GM23338 (cell line): ENCODE results near the gene ZNF562. TPM values are rescaled to one million over a fixed set of nuclear protein-coding genes. Genes with fewer than 3 reads are reported as not detected.

ENCODE experiments used
- ATAC-seq: fragments of 200-7000 bp; cut with Tn5 transposase; 3 replicates; pipeline ENCODE4 v1.9.1; 2020
- DNase-seq: peaks from one replicate; pipeline ENCODE4 v3.0.0-alpha.2; 2015; ENCODE audit warnings: low spot score
- H2AFZ ChIP-seq: fragments of 200-600 bp; sonication (generic); 2 replicates; pipeline ENCODE4 v1.8.0; 2016; ENCODE audit warnings: antibody characterized with exemption, mild to moderate bottlenecking, moderate library complexity
- H3F3A ChIP-seq: fragments of 200-600 bp; sonication (generic); replicated peaks from 2 replicates; pipeline ENCODE4 v1.8.0; 2017; ENCODE audit warnings: antibody characterized with exemption, mixed run types, low read depth
- H3K27ac ChIP-seq: fragments of 200-600 bp; sonication (generic); 2 replicates; pipeline ENCODE4 v1.6.1; 2016; ENCODE audit warnings: low read depth
- H3K27me3 ChIP-seq: fragments of 200-600 bp; sonication (generic); 2 replicates; pipeline ENCODE4 v1.8.0; 2016; ENCODE audit warnings: mild to moderate bottlenecking, mixed run types, moderate library complexity; ENCODE audit not compliant: insufficient read depth
- H3K36me3 ChIP-seq: fragments of 200-600 bp; sonication (generic); 2 replicates; pipeline ENCODE4 v1.8.0; 2016; ENCODE audit warnings: mild to moderate bottlenecking; ENCODE audit not compliant: insufficient read depth
- H3K4me1 ChIP-seq: fragments of 200-600 bp; sonication (generic); 2 replicates; pipeline ENCODE4 v1.8.0; 2016; ENCODE audit warnings: mild to moderate bottlenecking, moderate library complexity; ENCODE audit not compliant: insufficient read depth
- H3K4me2 ChIP-seq: fragments of 200-600 bp; sonication (generic); 2 replicates; pipeline ENCODE4 v1.7.1; 2017; ENCODE audit warnings: mixed run types
- H3K4me3 ChIP-seq: fragments of 200-600 bp; sonication (generic); 2 replicates; pipeline ENCODE4 v1.6.1; 2016; ENCODE audit warnings: mixed run types
- H3K79me2 ChIP-seq: fragments of 200-600 bp; sonication (generic); replicated peaks from 2 replicates; pipeline ENCODE4 v1.8.0; 2017; ENCODE audit warnings: mild to moderate bottlenecking; ENCODE audit not compliant: insufficient read depth
- H3K9me2 ChIP-seq: fragments of 200-600 bp; sonication (generic); 2 replicates; pipeline ENCODE4 v1.8.0; 2017; ENCODE audit not compliant: insufficient read depth
- H4K20me1 ChIP-seq: fragments of 200-600 bp; sonication (generic); replicated peaks from 2 replicates; pipeline ENCODE4 v1.8.0; 2017; ENCODE audit warnings: mild to moderate bottlenecking; ENCODE audit not compliant: insufficient read depth
- H3K27ac Mint-ChIP-seq: 2 replicates; pipeline ENCODE4 v1.8.0; 2020; ENCODE audit warnings: inconsistent platforms, mild to moderate bottlenecking, moderate library complexity, mixed read lengths
- H3K27me3 Mint-ChIP-seq: 3 replicates; pipeline ENCODE4 v1.8.0; 2022; ENCODE audit warnings: low read depth, mild to moderate bottlenecking, moderate library complexity, mixed read lengths, inconsistent platforms; ENCODE audit not compliant: insufficient read depth, poor library complexity
- H3K36me3 Mint-ChIP-seq: 3 replicates; pipeline ENCODE4 v1.8.0; 2021; ENCODE audit warnings: low read depth, mild to moderate bottlenecking, inconsistent platforms, moderate library complexity, mixed read lengths
- H3K4me1 Mint-ChIP-seq: 3 replicates; pipeline ENCODE4 v1.8.0; 2020; ENCODE audit warnings: mild to moderate bottlenecking, inconsistent platforms, mixed read lengths
- H3K4me3 Mint-ChIP-seq: 3 replicates; pipeline ENCODE4 v1.8.0; 2021; ENCODE audit warnings: moderate library complexity, mild to moderate bottlenecking, inconsistent platforms, mixed read lengths
- H3K9me3 Mint-ChIP-seq: 3 replicates; pipeline ENCODE4 v1.8.0; 2020; ENCODE audit warnings: moderate library complexity, mild to moderate bottlenecking, inconsistent platforms, mixed read lengths
- EZH2 ChIP-seq: fragments of 200-600 bp; sonication (generic); IDR thresholded peaks from one replicate; pipeline ENCODE4 v1.8.0; 2017; ENCODE audit warnings: antibody characterized with exemption, mild to moderate bottlenecking, low read depth; ENCODE audit not compliant: unreplicated experiment
- EZH2phosphoT487 ChIP-seq: fragments of 200-600 bp; sonication (generic); IDR thresholded peaks from one replicate; pipeline ENCODE4 v1.8.1; 2018; ENCODE audit warnings: antibody characterized with exemption; ENCODE audit not compliant: unreplicated experiment
- JUNB ChIP-seq: IDR thresholded peaks from one replicate; pipeline ENCODE4 v1.6.1; 2016; ENCODE audit warnings: antibody characterized with exemption; ENCODE audit not compliant: unreplicated experiment
- STAT1 ChIP-seq: IDR thresholded peaks from one replicate; pipeline ENCODE4 v1.6.1; 2016; ENCODE audit warnings: antibody characterized with exemption; ENCODE audit not compliant: unreplicated experiment
- ZNF114 ChIP-seq: fragments of 250-450 bp; sonication (Bioruptor Pico); IDR thresholded peaks from 2 replicates; pipeline ENCODE4 v1.5.0; 2020; ENCODE audit warnings: mild to moderate bottlenecking, moderate library complexity
- ZNF331 ChIP-seq: fragments of 250-450 bp; sonication (Bioruptor Pico); IDR thresholded peaks from 2 replicates; pipeline ENCODE4 v1.5.0; 2020; ENCODE audit warnings: low read depth, mild to moderate bottlenecking, moderate library complexity
- polyA plus RNA-seq: library from polyadenylated mRNA; unstranded; fragments of >200 nt; fragmentation: Nextera tagmentation; extraction: Ambion mirVana; gene quantifications from 2 replicates; pipeline ENCODE4 v1.2.1, GENCODE V29; 2016
- total RNA-seq: library from RNA; depleted of rRNA; stranded (reverse); fragments of >200 nt; shearing (Covaris generic); gene quantifications from 2 replicates; pipeline ENCODE4 v1.2.3, GENCODE V29; 2014
- TF ChIP-seq, protein P1 (sequence below): IDR thresholded peaks from 2 replicates; pipeline ENCODE4 v1.6.1; 2016; ENCODE audit warnings: antibody characterized with exemption
- TF ChIP-seq, protein P2 (sequence below): IDR thresholded peaks from one replicate; pipeline ENCODE4 v1.6.1; 2018; ENCODE audit warnings: antibody characterized with exemption; ENCODE audit not compliant: unreplicated experiment
- TF ChIP-seq, protein P3 (sequence below): fragments of 250-450 bp; sonication (Bioruptor Pico); IDR thresholded peaks from 2 replicates; pipeline ENCODE4 v1.5.0; 2020; ENCODE audit warnings: mild to moderate bottlenecking, moderate library complexity

The ZNF562 gene
- total and polyA plus RNA-seq, 2 experiments from 2014 or later, result 15.6 to 68.8 TPM

DNA sequence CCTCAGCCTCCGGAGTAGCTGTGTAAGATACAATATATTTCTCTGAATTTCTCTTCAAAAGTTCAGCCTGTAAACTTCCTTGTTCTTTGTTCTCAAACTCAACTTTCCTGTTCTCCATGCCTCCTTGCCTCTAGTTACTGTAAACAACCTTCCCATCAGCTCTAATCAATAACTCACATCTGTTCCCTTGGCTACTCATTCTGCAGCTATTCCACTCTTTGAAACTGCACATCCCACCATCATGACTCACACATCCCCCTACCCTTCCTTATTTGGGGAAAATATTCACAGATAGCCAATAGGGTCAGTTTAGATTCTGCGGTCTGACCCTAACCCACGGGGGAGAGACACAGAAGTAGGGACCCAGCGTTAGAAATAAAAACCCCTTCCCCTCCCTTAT is 2.0 kb downstream of the ZNF562 start:
- H3K27me3 Mint-ChIP-seq, result peaks cover 21% of the 10 kb centered on the region
- H3K36me3 ChIP-seq, result peaks cover 16% of the 10 kb centered on the region
- H3F3A ChIP-seq, result peaks cover 11% of the 10 kb centered on the region
- H2AFZ ChIP-seq, result no peak overlapping the region
- H3K79me2 ChIP-seq, result peaks cover 67% of the 10 kb centered on the region
- TF ChIP-seq, protein P1, sequence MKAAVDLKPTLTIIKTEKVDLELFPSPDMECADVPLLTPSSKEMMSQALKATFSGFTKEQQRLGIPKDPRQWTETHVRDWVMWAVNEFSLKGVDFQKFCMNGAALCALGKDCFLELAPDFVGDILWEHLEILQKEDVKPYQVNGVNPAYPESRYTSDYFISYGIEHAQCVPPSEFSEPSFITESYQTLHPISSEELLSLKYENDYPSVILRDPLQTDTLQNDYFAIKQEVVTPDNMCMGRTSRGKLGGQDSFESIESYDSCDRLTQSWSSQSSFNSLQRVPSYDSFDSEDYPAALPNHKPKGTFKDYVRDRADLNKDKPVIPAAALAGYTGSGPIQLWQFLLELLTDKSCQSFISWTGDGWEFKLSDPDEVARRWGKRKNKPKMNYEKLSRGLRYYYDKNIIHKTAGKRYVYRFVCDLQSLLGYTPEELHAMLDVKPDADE, result no peak
- TF ChIP-seq JUNB (no peak), EZH2 (no peak), ZNF114 (no peak), ZNF331 (CRISPR knock-in tag) (no peak)
- ATAC-seq (no peak), DNase-seq (no peak)
- peak overlapping the region; percentile 93 for H3K4me3 ChIP-seq
- no peak overlapping the region for H3K27ac Mint-ChIP-seq
- peaks cover 19% of the 10 kb centered on the region for H3K4me1 ChIP-seq
- H3K4me3 Mint-ChIP-seq, result peak overlapping the region; percentile 49
- peaks cover 8% of the 10 kb centered on the region; the same call in 2 of the 3 replicates for H3K4me1 Mint-ChIP-seq
- 0 out of 2 replicates have a peak, but pooled peaks cover 3% of the 10 kb centered on the region for H3K9me2 ChIP-seq
- H3K36me3 Mint-ChIP-seq, result peaks cover 76% of the 10 kb centered on the region
- H3K4me2 ChIP-seq, result peak overlapping the region; percentile 85
- H3K27ac ChIP-seq, result 0 out of 2 replicates have a peak overlapping the region, but pooled peaks have one; percentile 57
- peaks cover 63% of the 10 kb centered on the region for H3K9me3 Mint-ChIP-seq
- peaks cover 30% of the 10 kb centered on the region for H4K20me1 ChIP-seq
- no peaks in the 10 kb centered on the region for H3K27me3 ChIP-seq

DNA sequence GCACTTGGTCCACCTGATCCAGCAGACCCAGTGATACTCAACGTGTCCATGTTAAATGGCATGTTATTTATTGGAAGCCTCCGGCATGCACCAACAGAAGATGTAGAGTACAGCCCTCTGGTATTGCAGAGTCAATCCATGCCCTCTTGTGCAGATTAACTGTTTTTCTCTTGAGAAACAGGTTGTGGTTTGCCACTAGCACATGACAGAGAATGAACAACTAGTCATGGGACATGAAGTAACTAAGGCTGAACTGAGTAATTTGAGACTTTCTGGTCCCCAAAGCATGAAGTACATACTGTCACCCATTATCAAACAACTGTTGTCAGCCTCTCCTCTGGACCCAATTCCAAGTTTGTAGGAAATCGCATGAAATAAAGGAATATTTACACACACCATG is 3.2 kb downstream of the ZNF562 start:
- H3K4me3 ChIP-seq, result no peak overlapping the region
- TF ChIP-seq JUNB (no peak), EZH2phosphoT487 (no peak), ZNF331 (CRISPR knock-in tag) (no peak), STAT1 (no peak)
- TF ChIP-seq, protein P2, sequence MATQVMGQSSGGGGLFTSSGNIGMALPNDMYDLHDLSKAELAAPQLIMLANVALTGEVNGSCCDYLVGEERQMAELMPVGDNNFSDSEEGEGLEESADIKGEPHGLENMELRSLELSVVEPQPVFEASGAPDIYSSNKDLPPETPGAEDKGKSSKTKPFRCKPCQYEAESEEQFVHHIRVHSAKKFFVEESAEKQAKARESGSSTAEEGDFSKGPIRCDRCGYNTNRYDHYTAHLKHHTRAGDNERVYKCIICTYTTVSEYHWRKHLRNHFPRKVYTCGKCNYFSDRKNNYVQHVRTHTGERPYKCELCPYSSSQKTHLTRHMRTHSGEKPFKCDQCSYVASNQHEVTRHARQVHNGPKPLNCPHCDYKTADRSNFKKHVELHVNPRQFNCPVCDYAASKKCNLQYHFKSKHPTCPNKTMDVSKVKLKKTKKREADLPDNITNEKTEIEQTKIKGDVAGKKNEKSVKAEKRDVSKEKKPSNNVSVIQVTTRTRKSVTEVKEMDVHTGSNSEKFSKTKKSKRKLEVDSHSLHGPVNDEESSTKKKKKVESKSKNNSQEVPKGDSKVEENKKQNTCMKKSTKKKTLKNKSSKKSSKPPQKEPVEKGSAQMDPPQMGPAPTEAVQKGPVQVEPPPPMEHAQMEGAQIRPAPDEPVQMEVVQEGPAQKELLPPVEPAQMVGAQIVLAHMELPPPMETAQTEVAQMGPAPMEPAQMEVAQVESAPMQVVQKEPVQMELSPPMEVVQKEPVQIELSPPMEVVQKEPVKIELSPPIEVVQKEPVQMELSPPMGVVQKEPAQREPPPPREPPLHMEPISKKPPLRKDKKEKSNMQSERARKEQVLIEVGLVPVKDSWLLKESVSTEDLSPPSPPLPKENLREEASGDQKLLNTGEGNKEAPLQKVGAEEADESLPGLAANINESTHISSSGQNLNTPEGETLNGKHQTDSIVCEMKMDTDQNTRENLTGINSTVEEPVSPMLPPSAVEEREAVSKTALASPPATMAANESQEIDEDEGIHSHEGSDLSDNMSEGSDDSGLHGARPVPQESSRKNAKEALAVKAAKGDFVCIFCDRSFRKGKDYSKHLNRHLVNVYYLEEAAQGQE, result no peak
- TF ChIP-seq, protein P3, sequence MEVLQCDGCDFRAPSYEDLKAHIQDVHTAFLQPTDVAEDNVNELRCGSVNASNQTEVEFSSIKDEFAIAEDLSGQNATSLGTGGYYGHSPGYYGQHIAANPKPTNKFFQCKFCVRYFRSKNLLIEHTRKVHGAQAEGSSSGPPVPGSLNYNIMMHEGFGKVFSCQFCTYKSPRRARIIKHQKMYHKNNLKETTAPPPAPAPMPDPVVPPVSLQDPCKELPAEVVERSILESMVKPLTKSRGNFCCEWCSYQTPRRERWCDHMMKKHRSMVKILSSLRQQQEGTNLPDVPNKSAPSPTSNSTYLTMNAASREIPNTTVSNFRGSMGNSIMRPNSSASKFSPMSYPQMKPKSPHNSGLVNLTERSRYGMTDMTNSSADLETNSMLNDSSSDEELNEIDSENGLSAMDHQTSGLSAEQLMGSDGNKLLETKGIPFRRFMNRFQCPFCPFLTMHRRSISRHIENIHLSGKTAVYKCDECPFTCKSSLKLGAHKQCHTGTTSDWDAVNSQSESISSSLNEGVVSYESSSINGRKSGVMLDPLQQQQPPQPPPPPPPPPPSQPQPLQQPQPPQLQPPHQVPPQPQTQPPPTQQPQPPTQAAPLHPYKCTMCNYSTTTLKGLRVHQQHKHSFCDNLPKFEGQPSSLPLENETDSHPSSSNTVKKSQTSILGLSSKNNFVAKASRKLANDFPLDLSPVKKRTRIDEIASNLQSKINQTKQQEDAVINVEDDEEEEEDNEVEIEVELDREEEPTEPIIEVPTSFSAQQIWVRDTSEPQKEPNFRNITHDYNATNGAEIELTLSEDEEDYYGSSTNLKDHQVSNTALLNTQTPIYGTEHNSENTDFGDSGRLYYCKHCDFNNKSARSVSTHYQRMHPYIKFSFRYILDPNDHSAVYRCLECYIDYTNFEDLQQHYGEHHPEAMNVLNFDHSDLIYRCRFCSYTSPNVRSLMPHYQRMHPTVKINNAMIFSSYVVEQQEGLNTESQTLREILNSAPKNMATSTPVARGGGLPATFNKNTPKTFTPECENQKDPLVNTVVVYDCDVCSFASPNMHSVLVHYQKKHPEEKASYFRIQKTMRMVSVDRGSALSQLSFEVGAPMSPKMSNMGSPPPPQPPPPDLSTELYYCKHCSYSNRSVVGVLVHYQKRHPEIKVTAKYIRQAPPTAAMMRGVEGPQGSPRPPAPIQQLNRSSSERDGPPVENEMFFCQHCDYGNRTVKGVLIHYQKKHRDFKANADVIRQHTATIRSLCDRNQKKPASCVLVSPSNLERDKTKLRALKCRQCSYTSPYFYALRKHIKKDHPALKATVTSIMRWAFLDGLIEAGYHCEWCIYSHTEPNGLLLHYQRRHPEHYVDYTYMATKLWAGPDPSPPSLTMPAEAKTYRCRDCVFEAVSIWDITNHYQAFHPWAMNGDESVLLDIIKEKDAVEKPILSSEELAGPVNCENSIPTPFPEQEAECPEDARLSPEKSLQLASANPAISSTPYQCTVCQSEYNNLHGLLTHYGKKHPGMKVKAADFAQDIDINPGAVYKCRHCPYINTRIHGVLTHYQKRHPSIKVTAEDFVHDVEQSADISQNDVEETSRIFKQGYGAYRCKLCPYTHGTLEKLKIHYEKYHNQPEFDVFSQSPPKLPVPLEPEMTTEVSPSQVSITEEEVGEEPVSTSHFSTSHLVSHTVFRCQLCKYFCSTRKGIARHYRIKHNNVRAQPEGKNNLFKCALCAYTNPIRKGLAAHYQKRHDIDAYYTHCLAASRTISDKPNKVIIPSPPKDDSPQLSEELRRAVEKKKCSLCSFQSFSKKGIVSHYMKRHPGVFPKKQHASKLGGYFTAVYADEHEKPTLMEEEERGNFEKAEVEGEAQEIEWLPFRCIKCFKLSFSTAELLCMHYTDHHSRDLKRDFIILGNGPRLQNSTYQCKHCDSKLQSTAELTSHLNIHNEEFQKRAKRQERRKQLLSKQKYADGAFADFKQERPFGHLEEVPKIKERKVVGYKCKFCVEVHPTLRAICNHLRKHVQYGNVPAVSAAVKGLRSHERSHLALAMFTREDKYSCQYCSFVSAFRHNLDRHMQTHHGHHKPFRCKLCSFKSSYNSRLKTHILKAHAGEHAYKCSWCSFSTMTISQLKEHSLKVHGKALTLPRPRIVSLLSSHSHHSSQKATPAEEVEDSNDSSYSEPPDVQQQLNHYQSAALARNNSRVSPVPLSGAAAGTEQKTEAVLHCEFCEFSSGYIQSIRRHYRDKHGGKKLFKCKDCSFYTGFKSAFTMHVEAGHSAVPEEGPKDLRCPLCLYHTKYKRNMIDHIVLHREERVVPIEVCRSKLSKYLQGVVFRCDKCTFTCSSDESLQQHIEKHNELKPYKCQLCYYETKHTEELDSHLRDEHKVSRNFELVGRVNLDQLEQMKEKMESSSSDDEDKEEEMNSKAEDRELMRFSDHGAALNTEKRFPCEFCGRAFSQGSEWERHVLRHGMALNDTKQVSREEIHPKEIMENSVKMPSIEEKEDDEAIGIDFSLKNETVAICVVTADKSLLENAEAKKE (CRISPR knock-in tag), result no peak
- TF ChIP-seq, protein P1, result no peak
- no peaks in the 10 kb centered on the region for H3K27me3 ChIP-seq
- H3F3A ChIP-seq, result peaks cover 11% of the 10 kb centered on the region
- peaks cover 79% of the 10 kb centered on the region for H3K79me2 ChIP-seq
- no peak overlapping the region for H3K27ac Mint-ChIP-seq
- no peak overlapping the region for H2AFZ ChIP-seq
- peaks cover 89% of the 10 kb centered on the region for H3K36me3 Mint-ChIP-seq
- H3K27me3 Mint-ChIP-seq, result peaks cover 21% of the 10 kb centered on the region
- H3K36me3 ChIP-seq, result peaks cover 16% of the 10 kb centered on the region
- no peak overlapping the region for H3K27ac ChIP-seq
- peaks cover 74% of the 10 kb centered on the region for H3K9me3 Mint-ChIP-seq
- peaks cover 40% of the 10 kb centered on the region for H4K20me1 ChIP-seq
- H3K4me1 ChIP-seq, result peaks cover 28% of the 10 kb centered on the region
- peak overlapping the region; percentile 19; the same call in 1 of the 3 replicates for H3K4me3 Mint-ChIP-seq
- H3K4me2 ChIP-seq, result 0 out of 2 replicates have a peak overlapping the region, but pooled peaks have one; percentile 5
- 0 out of 2 replicates have a peak, but pooled peaks cover 3% of the 10 kb centered on the region for H3K9me2 ChIP-seq
- DNase-seq (no peak), ATAC-seq (no peak)
- H3K4me1 Mint-ChIP-seq, result peaks cover 10% of the 10 kb centered on the region; the same call in 2 of the 3 replicates
